Ovary (tissue), 9 donors: Measurements from ENCODE around the gene KLK8. TPM values are rescaled to one million over a fixed set of nuclear protein-coding genes. Genes with fewer than 3 reads are reported as not detected.

ENCODE experiments used
- DNase-seq, 5 donors: peaks; one replicate each; pipeline ENCODE4 v3.0.0-alpha.2; 2019 to 2020
- H3K27ac ChIP-seq, 2 donors: fragments of 200-600 bp; one replicate each; pipeline versions ENCODE4 v1.5.1 to v1.8.0; 2019 to 2022
- H3K27me3 ChIP-seq: fragments of 200-600 bp; one replicate; pipeline ENCODE4 v1.8.0; 2022
- H3K36me3 ChIP-seq: fragments of 200-600 bp; sonication (generic); one replicate; pipeline ENCODE4 v1.5.1; 2019
- H3K4me1 ChIP-seq: one replicate; pipeline ENCODE4 v1.8.1; 2013; ENCODE audit warnings: mild to moderate bottlenecking, moderate library complexity; ENCODE audit not compliant: insufficient read depth
- H3K4me3 ChIP-seq: fragments of 200-600 bp; sonication (generic); one replicate; pipeline ENCODE4 v1.5.1; 2017
- H3K9me3 ChIP-seq, 2 donors: fragments of 200-600 bp in 1 of 2; sonication (generic) in 1 of 2; one replicate each; pipeline versions ENCODE4 v1.5.1 to v1.8.1; 2013 to 2019; ENCODE audit warnings: mild to moderate bottlenecking in 1 of 2, moderate library complexity in 1 of 2
- CTCF ChIP-seq, 3 donors: fragments of 450-650 bp in 2 of 3; fragments of 200-600 bp in 1 of 3; IDR thresholded peaks; one replicate each; pipeline versions ENCODE4 v1.5.1 to v1.8.0; 2016 to 2022; ENCODE audit warnings: antibody characterized with exemption in 3 of 3, mild to moderate bottlenecking in 1 of 3
- EP300 ChIP-seq: sonication (generic); formaldehyde crosslinking; IDR thresholded peaks from one replicate; pipeline ENCODE4 v1.6.1; 2017; ENCODE audit warnings: antibody characterized with exemption
- POLR2A ChIP-seq: fragments of 450-650 bp; IDR thresholded peaks from one replicate; pipeline ENCODE4 v1.6.1; 2017; ENCODE audit warnings: antibody characterized with exemption, mild to moderate bottlenecking, moderate library complexity
- WGBS, 3 donors: extraction: QIAGEN DNeasy Blood & Tissue Kit in 1 of 3; methylation state at CpG; one replicate each; pipeline versions ENCODE4 v1.1.5 to v1.1.7; 2013 to 2017; 5-methylcytosine and 5-hydroxymethylcytosine counted together
- intact Hi-C, 4 donors: fragments of 100-400 bp; cut with DNase I; formaldehyde crosslinking; loops; one replicate each; pipeline versions ENCODE4 v1.11.0 to v1.15.1; 2022 to 2023
- polyA plus RNA-seq, 2 donors: library from polyadenylated mRNA; stranded (reverse); fragments of 200-250 nt in 1 of 2; fragments of 350-450 nt in 1 of 2; fragmentation: Illumina TruSeq in 1 of 2; extraction: RNeasy Lipid Tissue Mini Kit (QIAGEN cat#74804) in 1 of 2; gene quantifications; one replicate each; pipeline ENCODE4 v1.2.3, GENCODE V29; 2013 to 2014
- total RNA-seq, 7 donors: library from RNA; depleted of rRNA in 2 of 7; stranded (reverse); fragments of >200 nt in 2 of 7; fragmentation: NEBNext Ultra II Directional in 3 of 7; extraction: Animal tissue kit (Norgen Biotek cat#: 25700) in 3 of 7; gene quantifications; one replicate each; pipeline versions ENCODE4 v1.1.0 to v1.2.4, GENCODE V29; 2016 to 2023
- donor health status: DM: no; HTN: no; CAD: no; lungs with moderate emphysema.
- donor health status: DM: no; HTN: no; CAD: no.
- donor health status: Bipolar disorder and iron deficiency.
- donor health status: DM: yes; HTN: yes; CAD: no.
- donor health status: DM: no; HTN: no; CAD: no.
- donor health status: DM: yes; HTN: yes; CAD: no.

KLK8 gene
- total and polyA plus RNA-seq, 9 donors: 0.24 to 19.0 (median 1.3) TPM; not detected in 3

- H3K4me1 ChIP-seq: no peaks in the 10 kb centered on the region
- TF ChIP-seq POLR2A: no peak
- TF ChIP-seq EP300: no peak
- no peak for TF ChIP-seq CTCF (IDR thresholded peaks at IDR 0.05)
- H3K27me3 ChIP-seq: no peaks in the 10 kb centered on the region
- no peak overlapping the region for H3K27ac ChIP-seq
- no peak overlapping the region for H3K4me3 ChIP-seq
- no peak for DNase-seq
- WGBS, 3 donors: 72 to 84% (median 79%) methylated on average over 4 of the region's 4 CpGs
- H3K36me3 ChIP-seq: no peaks in the 10 kb centered on the region
- intact Hi-C loops: no loop called here
- H3K9me3 ChIP-seq: no peaks in the 10 kb centered on the region
These were observed 54.3 kb downstream of the KLK8 start for GRCh38 chr19:50947123-50947522.

Other genes with a start within 250 kb of the KLK8 start
- gene GPR32, start 231.1 kb downstream of the KLK8 start, total RNA-seq: not detected
- not detected for gene GPR32, start 231.1 kb downstream of the KLK8 start, polyA plus RNA-seq
- gene ACP4, start 211.2 kb downstream of the KLK8 start, total RNA-seq: not detected
- not detected for gene ACP4, start 211.2 kb downstream of the KLK8 start, polyA plus RNA-seq
- gene KLK1, start 177.8 kb downstream of the KLK8 start, total RNA-seq: under 1 TPM in 6 of 7 donors, not detected in 1; 0.40 to 0.95 (median 0.57) TPM
- gene KLK1, start 177.8 kb downstream of the KLK8 start, polyA plus RNA-seq: 1 to 10 TPM in 1 of 2 donors, under 1 TPM in 1; 0.23 to 1.2 TPM
- not detected for gene KLK15, start 168.0 kb downstream of the KLK8 start, total RNA-seq
- gene KLK15, start 168.0 kb downstream of the KLK8 start, polyA plus RNA-seq: not detected
- under 1 TPM in 1 of 7 donors, not detected in 6; 0.20 TPM for gene KLK3, start 146.7 kb downstream of the KLK8 start, total RNA-seq
- under 1 TPM; 0.13 to 0.24 TPM for gene KLK3, start 146.7 kb downstream of the KLK8 start, polyA plus RNA-seq
- not detected for gene KLK2, start 128.2 kb downstream of the KLK8 start, total RNA-seq
- not detected for gene KLK2, start 128.2 kb downstream of the KLK8 start, polyA plus RNA-seq
- under 1 TPM in 1 of 7 donors, not detected in 6; 0.58 TPM for gene KLK4, start 90.2 kb downstream of the KLK8 start, total RNA-seq
- not detected for gene KLK4, start 90.2 kb downstream of the KLK8 start, polyA plus RNA-seq
- 1 to 10 TPM in 1 of 7 donors, under 1 TPM in 2, not detected in 4; 0.17 to 2.3 (median 0.41) TPM for gene KLK5, start 48.6 kb downstream of the KLK8 start, total RNA-seq
- gene KLK5, start 48.6 kb downstream of the KLK8 start, polyA plus RNA-seq: not detected
- 10 to 100 TPM in 1 of 7 donors, 1 to 10 TPM in 2, under 1 TPM in 2, not detected in 2; 0.24 to 21.7 (median 3.3) TPM for gene KLK6, start 32.0 kb downstream of the KLK8 start, total RNA-seq
- under 1 TPM in 1 of 2 donors, not detected in 1; 0.07 TPM for gene KLK6, start 32.0 kb downstream of the KLK8 start, polyA plus RNA-seq
- 10 to 100 TPM in 1 of 7 donors, 1 to 10 TPM in 1, under 1 TPM in 2, not detected in 3; 0.85 to 59.6 (median 5.1) TPM for gene KLK7, start 17.7 kb downstream of the KLK8 start, total RNA-seq
- under 1 TPM in 1 of 2 donors, not detected in 1; 0.05 TPM for gene KLK7, start 17.7 kb downstream of the KLK8 start, polyA plus RNA-seq
- 10 to 100 TPM; 14.7 to 59.1 (median 19.5) TPM for gene KLK10, start 18.1 kb upstream of the KLK8 start, total RNA-seq
- gene KLK10, start 18.1 kb upstream of the KLK8 start, polyA plus RNA-seq: 10 to 100 TPM in 1 of 2 donors, 1 to 10 TPM in 1; 6.9 to 15.7 TPM
- gene KLK11, start 25.0 kb upstream of the KLK8 start, total RNA-seq: 10 to 100 TPM in 1 of 7 donors, 1 to 10 TPM in 3, under 1 TPM in 3; 0.33 to 91.2 (median 3.8) TPM
- gene KLK11, start 25.0 kb upstream of the KLK8 start, polyA plus RNA-seq: 1 to 10 TPM in 1 of 2 donors, under 1 TPM in 1; 0.53 to 1.4 TPM
- not detected for gene KLK12, start 33.4 kb upstream of the KLK8 start, total RNA-seq
- gene KLK12, start 33.4 kb upstream of the KLK8 start, polyA plus RNA-seq: not detected
- gene KLK13, start 63.5 kb upstream of the KLK8 start, total RNA-seq: under 1 TPM in 3 of 7 donors, not detected in 4; 0.50 to 0.77 (median 0.69) TPM
- gene KLK13, start 63.5 kb upstream of the KLK8 start, polyA plus RNA-seq: 1 to 10 TPM in 1 of 2 donors, under 1 TPM in 1; 0.33 to 1.2 TPM
- 1 to 10 TPM in 1 of 7 donors, under 1 TPM in 2, not detected in 4; 0.30 to 1.5 (median 0.34) TPM for gene KLK14, start 81.3 kb upstream of the KLK8 start, total RNA-seq
- gene KLK14, start 81.3 kb upstream of the KLK8 start, polyA plus RNA-seq: under 1 TPM in 1 of 2 donors, not detected in 1; 0.10 TPM
- 10 to 100 TPM in 6 of 7 donors, 1 to 10 TPM in 1; 10.0 to 17.2 (median 13.2) TPM for gene CTU1, start 106.8 kb upstream of the KLK8 start, total RNA-seq
- 1 to 10 TPM; 1.1 to 3.6 TPM for gene CTU1, start 106.8 kb upstream of the KLK8 start, polyA plus RNA-seq
- gene SIGLEC9, start 123.3 kb upstream of the KLK8 start, total RNA-seq: 10 to 100 TPM in 1 of 7 donors, 1 to 10 TPM in 6; 1.7 to 10.4 (median 3.1) TPM
- 1 to 10 TPM; 2.5 TPM for gene SIGLEC9, start 123.3 kb upstream of the KLK8 start, polyA plus RNA-seq
- gene SIGLEC7, start 140.7 kb upstream of the KLK8 start, total RNA-seq: 1 to 10 TPM in 3 of 7 donors, under 1 TPM in 2, not detected in 2; 0.38 to 3.0 (median 1.5) TPM
- gene SIGLEC7, start 140.7 kb upstream of the KLK8 start, polyA plus RNA-seq: 1 to 10 TPM in 1 of 2 donors, under 1 TPM in 1; 0.39 to 3.7 TPM
- 1 to 10 TPM; 1.4 to 6.9 (median 2.7) TPM for gene CD33, start 223.5 kb upstream of the KLK8 start, total RNA-seq
- gene CD33, start 223.5 kb upstream of the KLK8 start, polyA plus RNA-seq: 10 to 100 TPM in 1 of 2 donors, 1 to 10 TPM in 1; 1.3 to 16.5 TPM
- gene SIGLECL1, start 249.5 kb upstream of the KLK8 start, total RNA-seq: not detected
- not detected for gene SIGLECL1, start 249.5 kb upstream of the KLK8 start, polyA plus RNA-seq